ENCODE results near the gene RGP1.

- TF ChIP-seq CTCF (IDR thresholded peaks at IDR 0.05; ENCODE audit: insufficient read depth, low read depth, low read length), result no peak
- no peak for TF ChIP-seq EZH2 (IDR thresholded peaks at IDR 0.05; ENCODE audit: insufficient read depth, low read length)
Observed at GRCh38 chr9:35743880-35744518, 5.1 kb upstream of the RGP1 start.

Measured in astrocyte (in vitro differentiated cells and primary cell).